Prostate gland (tissue), 2 donors: Measurements from ENCODE around the gene PTPRE. TPM values are rescaled to one million over a fixed set of nuclear protein-coding genes. Genes with fewer than 3 reads are reported as not detected.

Source experiments
- DNase-seq: peaks from one replicate; pipeline ENCODE4 v3.0.0-alpha.2; 2019; ENCODE audit warnings: low spot score
- H3K27ac ChIP-seq, 2 donors: fragments of 200-600 bp; sonication (generic); 2 replicates each; pipeline ENCODE4 v1.5.1; 2017 to 2019
- H3K27me3 ChIP-seq: fragments of 200-600 bp; sonication (generic); replicated peaks from 2 replicates; pipeline ENCODE4 v1.5.1; 2019; ENCODE audit not compliant: insufficient read depth
- H3K36me3 ChIP-seq, 2 donors: fragments of 200-600 bp; sonication (generic); 1 replicate in 1 of 2; 2 replicates in 1 of 2; pipeline versions ENCODE4 v1.5.1 to v1.8.1; 2017 to 2019
- H3K4me1 ChIP-seq: fragments of 200-600 bp; sonication (generic); replicated peaks from 2 replicates; pipeline ENCODE4 v1.5.1; 2019
- H3K4me3 ChIP-seq, 2 donors: fragments of 200-600 bp; sonication (generic); 2 replicates each; pipeline ENCODE4 v1.5.1; 2017 to 2019
- H3K9me3 ChIP-seq: fragments of 200-600 bp; sonication (generic); 2 replicates; pipeline ENCODE4 v1.5.1; 2017
- CTCF ChIP-seq, 4 experiments: fragments of 200-600 bp in 2 of 4; fragments of 450-650 bp in 2 of 4; sonication (generic) in 2 of 4; IDR thresholded peaks; 1 replicate in 3 of 4; 2 replicates in 1 of 4; pipeline ENCODE4 v1.5.1; 2016 to 2019; ENCODE audit warnings: antibody characterized with exemption in 4 of 4, mild to moderate bottlenecking in 2 of 4, moderate library complexity in 2 of 4
- POLR2A ChIP-seq: fragments of 450-650 bp; IDR thresholded peaks from one replicate; pipeline ENCODE4 v1.6.1; 2016; ENCODE audit warnings: antibody characterized with exemption, mild to moderate bottlenecking
- POLR2AphosphoS5 ChIP-seq: sonication (generic); formaldehyde crosslinking; IDR thresholded peaks from one replicate; pipeline ENCODE4 v1.6.1; 2017; ENCODE audit warnings: antibody characterized with exemption
- WGBS: methylation state at CpG from one replicate; pipeline ENCODE4 v1.1.5; 2018; 5-methylcytosine and 5-hydroxymethylcytosine counted together
- intact Hi-C: fragments of 100-400 bp; cut with DNase I; formaldehyde crosslinking; loops from one replicate; pipeline ENCODE4 v1.14.2; 2022
- total RNA-seq, 2 donors: library from RNA; depleted of rRNA; stranded (reverse); fragments of >200 nt; gene quantifications; one replicate each; pipeline ENCODE4 v1.1.0, GENCODE V29; 2016

Gene PTPRE
- total RNA-seq, 2 donors from 2014 or later, result 4.5 to 14.3 TPM

- TF ChIP-seq POLR2AphosphoS5 (no peak), POLR2A (no peak), CTCF (IDR thresholded peaks at IDR 0.05) (no peak)
These were observed 21.3 kb downstream of the PTPRE start for GRCh38 chr10:127928021-127928806.

GRCh38 chr10:127932521-127933270, 25.8 kb downstream of the PTPRE start:
- Histone ChIP-seq H3K9me3 (no peaks in the 10 kb centered on the region), H3K36me3 (no peaks in the 10 kb centered on the region), H3K4me1 (no peaks in the 10 kb centered on the region), H3K4me3 (no peak overlapping the region), H3K27ac (no peak overlapping the region), H3K27me3 (no peaks in the 10 kb centered on the region)
- TF ChIP-seq POLR2A, result no peak
- no peak for TF ChIP-seq CTCF (IDR thresholded peaks at IDR 0.05)
- no peak for TF ChIP-seq POLR2AphosphoS5
- WGBS, result 90% methylated on average over 15 of the region's 15 CpGs
- intact Hi-C loops, result no loop called here
- DNase-seq, result no peak

More at GRCh38 chr10:127928021-127928806, 21.3 kb downstream of the PTPRE start:
- Histone ChIP-seq H3K27ac (no peak overlapping the region), H3K27me3 (no peaks in the 10 kb centered on the region), H3K36me3 (no peaks in the 10 kb centered on the region), H3K4me1 (no peaks in the 10 kb centered on the region), H3K9me3 (no peaks in the 10 kb centered on the region), H3K4me3 (no peak overlapping the region)
- DNase-seq, result no peak
- intact Hi-C loops, result no loop called here
- WGBS, result 50% methylated on average over 10 of the region's 10 CpGs

- DNase-seq, result no peak
- Histone ChIP-seq H3K9me3 (no peaks in the 10 kb centered on the region), H3K4me3 (no peak overlapping the region), H3K27ac (no peak overlapping the region), H3K36me3 (no peaks in the 10 kb centered on the region), H3K4me1 (no peaks in the 10 kb centered on the region), H3K27me3 (no peaks in the 10 kb centered on the region)
- WGBS, result 77% methylated on average over 5 of the region's 5 CpGs
- TF ChIP-seq POLR2A (no peak), CTCF (IDR thresholded peaks at IDR 0.05) (no peak), POLR2AphosphoS5 (no peak)
- intact Hi-C loops, result no loop called here
These were observed 26.4 kb downstream of the PTPRE start for GRCh38 chr10:127933271-127933670.

- no peak for DNase-seq
- TF ChIP-seq POLR2AphosphoS5, result no peak
- no peak for TF ChIP-seq POLR2A
- TF ChIP-seq CTCF (IDR thresholded peaks at IDR 0.05), result no peak
- 95% methylated on average over 14 of the region's 14 CpGs for WGBS
- H3K27me3 ChIP-seq, result no peaks in the 10 kb centered on the region
- intact Hi-C loops, result no loop called here
- H3K9me3 ChIP-seq, result no peaks in the 10 kb centered on the region
- H3K36me3 ChIP-seq, result no peaks in the 10 kb centered on the region
- H3K4me1 ChIP-seq, result no peaks in the 10 kb centered on the region
- no peak overlapping the region for H3K4me3 ChIP-seq
- H3K27ac ChIP-seq, result no peak overlapping the region
These were observed 27.5 kb downstream of the PTPRE start for GRCh38 chr10:127934383-127934782.
